Inflammatory macrophage treated with lipopolysaccharide for 4 hours (primary cell): Measurements from ENCODE around the gene SLC1A5.
"Not testable (repeated sequence)": the region's sequence is repeated elsewhere in the genome, so short reads cannot be mapped to it uniquely, and the experiment has no call there.

Experiments
- DNase-seq: peaks from one replicate; pipeline ENCODE4 v3.0.0-alpha.2; 2020

SLC1A5 gene

GRCh38 chr19:46798713-46799112 lies 10.3 kb upstream of the SLC1A5 start:
- DNase-seq = no peak

- no peak for DNase-seq
Observed at GRCh38 chr19:46797881-46798280, 9.5 kb upstream of the SLC1A5 start.

GRCh38 chr19:46791944-46792343 lies 3.5 kb upstream of the SLC1A5 start:
- DNase-seq = peak; percentile 13

- no peak for DNase-seq
Observed at GRCh38 chr19:46789371-46789770, 977 bp upstream of the SLC1A5 start.

- no peak for DNase-seq
Observed at GRCh38 chr19:46788968-46789338, 559 bp upstream of the SLC1A5 start.

- DNase-seq = peak; percentile 39
Observed at GRCh38 chr19:46787331-46788261, 798 bp downstream of the SLC1A5 start.

GRCh38 chr19:46787040-46787330 lies 1.4 kb downstream of the SLC1A5 start:
- DNase-seq = no peak

GRCh38 chr19:46786236-46787039 lies 2.0 kb downstream of the SLC1A5 start:
- peak; percentile 86 for DNase-seq

- no peak for DNase-seq
Observed at GRCh38 chr19:46785980-46786235, 2.5 kb downstream of the SLC1A5 start.

GRCh38 chr19:46785054-46785979 lies 3.1 kb downstream of the SLC1A5 start:
- no peak for DNase-seq

GRCh38 chr19:46784262-46785053 lies 3.9 kb downstream of the SLC1A5 start:
- DNase-seq = peak; percentile 76

- no peak for DNase-seq
Observed at GRCh38 chr19:46783670-46784069, 4.7 kb downstream of the SLC1A5 start.

GRCh38 chr19:46782355-46783019 lies 5.9 kb downstream of the SLC1A5 start:
- no peak for DNase-seq

- DNase-seq = peak; percentile 60
Observed at GRCh38 chr19:46777956-46778645, 10.3 kb downstream of the SLC1A5 start.

GRCh38 chr19:46776927-46777911 lies 11.2 kb downstream of the SLC1A5 start:
- no peak for DNase-seq

- no peak for DNase-seq
Observed at GRCh38 chr19:46775642-46776258, 12.6 kb downstream of the SLC1A5 start.

- no peak for DNase-seq
Observed at GRCh38 chr19:46773018-46773399, 15.4 kb downstream of the SLC1A5 start.

- no peak for DNase-seq
Observed at GRCh38 chr19:46772170-46773017, 16.0 kb downstream of the SLC1A5 start.

GRCh38 chr19:46768746-46769145 lies 19.6 kb downstream of the SLC1A5 start:
- DNase-seq = not testable (repeated sequence)
